ACHN (cell line): ENCODE measurements around the gene NUDT1.

ENCODE experiments used
- DNase-seq: peaks from one replicate; pipeline ENCODE4 v3.0.0-alpha.2; 2015
- in situ Hi-C: cut with HindIII; loops from 2 replicates; pipeline ENCODE4 v1.10.0; 2017; ENCODE audit warnings: low sequenced_read_pairs, low pct_ligation_motif_present, low pct_unique_long_range_greater_than_20kb

The NUDT1 gene

DNA sequence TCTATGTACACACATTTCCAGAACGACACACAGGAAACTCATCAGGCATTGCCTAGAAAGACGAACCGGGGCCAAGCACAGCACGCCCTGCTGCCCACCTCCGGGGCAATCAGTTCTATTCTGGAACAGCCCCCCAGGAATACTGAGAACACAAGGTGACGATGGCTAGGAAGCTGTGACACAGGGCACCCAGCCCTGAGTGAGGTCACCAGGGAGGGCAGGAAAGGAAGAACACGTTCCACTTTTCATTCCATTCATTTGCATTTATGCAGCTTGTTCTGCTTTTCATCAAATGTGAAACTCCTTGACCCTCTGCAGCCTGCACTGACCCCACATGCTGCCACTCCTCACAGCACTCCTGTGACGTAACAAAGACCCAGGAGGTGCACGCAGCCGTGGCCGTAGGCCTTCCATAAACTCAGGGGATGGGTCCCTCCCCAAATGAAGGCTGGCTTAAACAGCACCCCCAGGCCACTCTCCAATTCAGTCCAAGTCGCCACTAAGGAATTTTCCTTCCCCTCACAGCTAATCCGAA is 38.2 kb upstream of the NUDT1 start:
- in situ Hi-C loops, result no loop called here
- DNase-seq, result no peak

DNA sequence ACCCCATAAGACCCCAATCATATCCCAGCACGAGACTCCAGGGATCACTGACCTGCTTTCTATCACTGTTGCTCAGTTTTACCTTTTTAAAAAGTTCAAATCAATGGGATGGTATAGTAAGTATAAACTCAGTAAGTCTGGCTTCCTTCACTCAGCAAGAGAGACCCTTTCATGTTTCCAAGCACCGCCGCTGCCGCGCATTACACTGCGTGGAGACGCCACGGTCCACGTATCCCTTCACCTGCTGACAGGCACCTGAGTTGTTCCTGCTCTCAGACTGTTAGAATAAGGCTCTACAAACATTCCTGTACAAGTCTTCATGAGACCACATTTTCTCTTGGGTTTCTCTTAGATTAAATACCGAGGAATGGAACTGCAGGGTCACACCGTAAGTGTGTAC is 37.6 kb upstream of the NUDT1 start:
- in situ Hi-C loops, result no loop called here
- no peak for DNase-seq

DNA sequence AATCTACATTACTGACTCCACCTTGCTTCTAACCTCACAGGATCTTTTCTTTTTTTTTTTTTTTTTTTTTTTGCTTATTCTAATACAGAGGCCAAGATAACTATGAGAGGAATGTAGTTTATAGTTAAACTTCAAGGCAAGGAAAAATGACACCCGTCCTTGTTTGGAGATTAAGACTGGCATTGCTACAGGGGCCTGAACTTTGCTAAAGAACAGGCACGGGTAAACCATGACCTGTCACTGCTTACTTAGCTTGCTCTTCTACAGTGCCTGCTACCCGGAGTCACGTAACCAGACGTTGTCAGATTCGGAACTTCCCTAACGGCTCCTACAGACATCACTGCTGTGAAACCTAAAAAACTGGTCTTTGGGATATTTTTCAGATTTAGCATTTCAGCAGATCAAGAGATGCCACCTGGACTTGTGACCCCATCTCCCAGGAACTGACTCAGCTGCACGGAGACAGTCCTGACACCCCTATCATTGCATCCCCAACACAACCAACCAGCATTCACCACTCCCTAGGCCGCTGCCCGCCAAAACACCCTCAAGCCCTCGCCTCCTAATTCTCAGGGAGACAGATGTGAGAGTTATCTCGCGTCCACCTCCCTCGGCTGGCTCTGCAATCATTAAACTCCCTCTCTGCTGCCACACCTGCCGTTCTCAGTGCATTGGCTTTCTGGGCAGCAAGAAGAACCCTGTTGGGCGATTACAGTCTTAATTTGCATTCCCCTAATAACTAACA is 36.8 kb upstream of the NUDT1 start:
- no peak for DNase-seq
- in situ Hi-C loops, result no loop called here

DNA sequence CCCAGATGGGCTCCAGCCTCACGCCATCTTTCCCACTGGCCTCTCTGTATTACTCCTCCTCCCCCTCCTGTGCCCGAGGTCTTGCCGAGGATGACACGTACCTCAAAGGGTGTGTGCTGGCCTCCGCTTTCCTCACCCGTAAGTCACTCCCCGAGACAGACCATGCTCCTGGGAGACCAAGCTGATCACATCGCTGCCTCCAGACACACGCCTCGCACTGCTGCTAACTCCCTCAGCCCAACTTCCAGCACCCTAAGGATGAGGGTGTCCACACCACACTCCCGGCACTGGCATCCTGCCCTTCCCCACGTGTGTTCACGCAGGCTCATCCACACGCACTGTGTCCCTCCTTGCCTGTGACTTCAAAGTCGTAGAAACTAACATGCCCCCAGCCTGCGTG is 33.3 kb upstream of the NUDT1 start:
- no peak for DNase-seq
- in situ Hi-C loops, result no loop called here

DNA sequence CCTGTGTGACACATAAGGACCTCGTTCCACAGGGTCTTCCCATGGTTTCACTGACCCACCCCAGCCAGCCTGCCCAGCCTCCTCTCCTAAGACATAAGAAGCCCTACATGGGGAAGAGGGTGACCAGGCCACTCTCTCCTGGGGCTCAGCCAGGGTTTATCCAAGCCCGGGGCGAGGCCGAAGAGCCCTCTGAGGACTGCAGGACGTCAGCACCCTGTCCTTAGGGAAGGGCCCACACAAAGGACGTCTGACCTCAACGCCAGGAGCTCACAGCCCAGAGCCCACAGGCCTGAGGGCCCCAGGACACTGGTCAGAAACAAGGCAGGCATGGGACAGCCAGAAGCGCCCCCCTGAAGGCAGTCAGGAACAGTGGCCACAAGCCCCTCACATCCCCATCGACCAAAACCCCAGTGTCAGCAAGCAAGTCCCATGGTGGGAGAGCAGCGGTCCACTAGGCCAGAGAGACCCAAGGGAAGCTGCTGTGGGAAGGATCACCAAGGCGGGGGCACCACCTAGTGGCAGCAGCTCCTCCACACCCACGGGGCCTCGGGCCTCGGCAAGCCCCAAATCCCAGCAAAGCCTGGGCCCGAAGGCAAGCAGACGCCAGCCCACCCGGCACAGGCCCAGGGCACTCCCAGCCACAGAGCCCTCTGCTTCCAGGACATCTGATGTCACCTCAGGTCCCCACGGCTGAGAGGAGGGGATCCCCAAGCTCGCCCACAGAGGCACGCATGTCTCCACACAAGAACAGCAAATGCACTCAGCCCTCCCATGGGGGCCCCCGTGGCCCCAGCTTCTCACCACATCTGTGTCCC is 32.7 kb upstream of the NUDT1 start:
- peak; percentile 65 for DNase-seq
- in situ Hi-C loops, result no loop called here

DNA sequence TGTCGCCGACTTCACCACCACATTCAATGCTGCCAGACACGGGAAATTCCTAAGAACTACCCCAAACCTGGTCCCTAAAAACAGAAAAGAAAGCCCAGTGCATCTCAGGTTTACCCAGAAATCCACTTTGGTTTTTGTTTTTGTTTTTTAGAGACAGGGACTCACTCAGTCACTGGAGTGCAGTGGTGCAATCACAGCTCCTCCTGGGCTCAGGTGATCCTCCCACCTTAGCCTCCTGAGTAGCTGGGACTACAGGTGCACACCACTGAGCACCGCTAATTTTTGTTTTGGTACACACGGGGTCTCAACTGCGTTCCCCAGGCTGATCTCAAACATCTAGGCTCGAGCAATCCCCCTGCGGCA is 32.1 kb upstream of the NUDT1 start:
- DNase-seq, result no peak
- in situ Hi-C loops, result no loop called here

DNA sequence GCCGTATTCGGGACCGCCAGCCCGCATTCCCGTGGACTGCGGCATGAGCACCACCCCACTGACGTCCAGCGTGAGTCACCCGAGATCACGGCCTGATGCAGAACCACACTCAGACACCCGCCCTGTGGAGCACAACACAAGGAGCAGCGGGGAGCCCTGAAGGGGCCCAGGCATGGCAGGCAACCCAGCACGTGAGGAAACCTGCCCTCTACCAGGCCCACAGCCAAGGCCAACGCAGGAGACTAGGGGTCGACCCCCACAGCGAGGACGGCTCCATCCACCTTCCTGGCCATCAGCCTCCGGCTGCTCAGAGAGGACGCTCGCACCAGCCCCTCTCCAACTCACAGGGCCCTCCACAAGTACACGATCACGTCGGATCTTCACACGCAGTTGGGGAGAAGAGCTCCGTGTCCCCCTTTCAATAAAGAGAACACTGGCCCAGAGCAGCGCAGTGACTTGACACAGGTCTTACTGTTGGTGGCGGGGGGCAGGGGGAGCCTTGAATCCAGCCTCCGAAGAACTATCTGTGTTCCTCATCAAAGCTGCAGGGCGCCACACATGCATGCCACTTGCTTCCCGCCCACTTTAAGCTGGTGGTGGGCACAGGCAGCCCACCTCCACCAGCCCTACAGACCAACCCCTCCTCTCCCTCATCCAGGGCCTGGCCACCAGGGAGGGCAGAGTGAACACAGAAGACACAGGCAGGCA is 31.3 kb upstream of the NUDT1 start:
- no peak for DNase-seq
- in situ Hi-C loops, result no loop called here

DNA sequence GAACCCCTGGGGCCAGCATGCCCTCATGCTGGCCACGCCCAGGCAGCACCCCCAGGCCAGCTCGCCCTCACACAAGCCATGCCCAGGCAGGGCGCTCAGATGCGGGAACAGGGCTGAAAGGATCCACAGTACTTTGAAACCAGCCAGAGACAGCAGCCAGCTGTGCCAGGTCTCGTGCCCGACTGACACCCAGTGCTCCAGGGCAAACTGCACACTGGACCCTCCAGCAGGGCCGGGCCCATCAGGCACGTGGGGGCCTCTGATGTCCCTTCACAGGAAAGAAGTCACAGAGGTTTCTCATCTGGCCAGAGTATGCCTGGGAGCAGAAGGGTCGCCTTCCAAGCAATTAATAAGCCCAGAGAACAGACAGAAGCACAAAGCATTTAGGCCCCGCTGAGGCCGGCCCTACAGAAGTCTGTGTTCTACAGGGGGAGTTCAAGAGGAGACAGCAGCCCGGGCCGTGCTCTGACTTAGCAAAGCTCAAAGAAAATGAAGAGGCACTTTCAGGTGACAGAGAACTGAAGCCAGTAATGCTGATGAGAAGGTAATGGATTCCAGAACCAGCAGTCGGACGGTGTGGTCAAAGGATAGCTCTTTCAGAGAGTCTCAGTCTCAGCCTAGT is 30.7 kb upstream of the NUDT1 start:
- DNase-seq, result no peak
- in situ Hi-C loops, result no loop called here

DNA sequence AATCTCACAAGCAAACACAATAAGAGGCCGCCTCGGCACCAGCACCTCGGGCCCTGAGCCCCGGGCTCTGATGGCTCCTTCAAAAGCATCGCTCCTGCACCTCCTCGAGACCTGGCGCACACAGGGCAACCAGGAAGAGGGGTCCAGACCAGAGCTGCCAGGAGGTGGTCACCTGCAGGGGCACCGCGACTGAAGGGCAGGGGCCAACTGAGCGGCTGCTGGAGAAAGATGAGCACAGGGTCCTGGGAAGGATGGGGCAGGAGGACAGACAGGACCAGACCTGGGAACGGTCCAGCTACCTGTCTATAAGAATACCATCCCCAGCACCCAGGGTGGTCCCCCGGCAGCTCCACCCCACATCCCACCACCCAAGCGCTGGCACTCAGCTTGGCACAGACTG is 30.1 kb upstream of the NUDT1 start:
- in situ Hi-C loops, result no loop called here

DNA sequence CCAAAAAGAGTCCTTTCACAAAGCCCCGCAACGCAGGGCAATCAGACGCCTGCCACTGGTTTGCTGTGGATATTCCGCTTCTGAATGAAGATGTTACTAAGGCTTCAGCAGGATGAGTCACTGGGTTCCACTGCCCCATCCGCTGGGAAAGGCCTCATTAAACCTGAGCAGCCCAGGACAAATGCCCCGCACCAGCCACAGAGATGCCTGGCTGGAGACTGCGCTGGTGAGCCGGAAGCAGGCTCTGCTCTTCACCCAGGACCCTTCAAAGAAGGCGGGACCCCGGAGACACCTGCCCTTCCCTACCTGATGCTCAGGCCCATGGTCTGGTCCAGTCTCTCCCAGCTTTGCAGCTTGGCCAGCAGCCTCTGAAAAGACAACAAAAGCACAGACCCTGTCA is 29.1 kb upstream of the NUDT1 start:
- no peak for DNase-seq
- in situ Hi-C loops, result no loop called here

More for the DNA sequence above, 30.1 kb upstream of the NUDT1 start:
- DNase-seq, result no peak

DNA sequence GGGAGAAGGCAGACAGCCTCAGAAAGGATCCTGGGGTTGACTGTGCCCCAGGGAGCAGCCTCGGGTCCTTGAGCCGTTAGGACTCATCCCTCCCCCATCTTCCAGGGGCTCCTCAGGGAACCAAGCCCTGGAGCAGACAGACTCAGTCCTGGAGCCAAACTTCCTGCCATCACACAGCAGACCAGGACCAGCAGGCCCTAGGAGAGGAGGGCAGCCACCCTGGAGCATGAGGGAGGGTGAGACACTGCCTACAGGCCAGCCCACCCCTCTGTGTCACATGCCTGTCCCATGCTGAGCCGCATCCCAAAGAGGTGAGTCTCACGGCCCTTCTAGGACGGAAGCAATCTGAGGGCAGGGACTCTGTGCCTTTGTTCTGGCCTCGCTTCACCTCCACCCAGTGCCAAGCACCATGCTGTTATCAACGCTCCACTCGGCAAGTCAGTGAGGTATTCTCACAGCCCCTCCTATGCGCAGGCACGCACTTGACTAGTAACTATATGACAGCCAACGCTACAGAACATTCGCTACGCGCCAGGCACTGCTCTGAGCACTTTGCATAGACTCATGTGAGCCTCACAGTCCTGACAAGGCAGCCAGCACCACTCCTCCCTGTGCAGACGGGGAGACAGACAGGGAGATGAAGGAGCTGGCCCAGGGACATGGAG is 28.3 kb upstream of the NUDT1 start:
- DNase-seq, result no peak
- in situ Hi-C loops, result no loop called here

DNA sequence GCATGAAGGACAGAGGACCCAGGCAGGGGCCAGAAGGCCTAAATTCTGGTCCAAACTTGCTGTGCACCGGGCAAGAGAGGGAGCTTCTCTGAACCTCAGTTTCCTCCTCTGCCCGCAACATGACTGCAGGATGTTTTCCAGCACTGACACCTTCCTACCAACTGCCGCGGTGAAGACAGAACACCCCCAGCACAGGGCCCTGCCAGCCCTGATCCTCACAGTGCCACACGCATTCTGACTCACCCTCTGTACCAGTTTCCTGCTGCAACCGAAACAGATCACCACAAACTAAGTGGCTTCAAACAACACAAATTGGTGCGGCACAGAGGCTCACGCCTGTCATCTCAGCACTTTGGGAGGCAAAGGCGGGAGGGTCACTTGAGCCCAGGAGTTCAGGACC is 27.4 kb upstream of the NUDT1 start:
- in situ Hi-C loops, result no loop called here

DNA sequence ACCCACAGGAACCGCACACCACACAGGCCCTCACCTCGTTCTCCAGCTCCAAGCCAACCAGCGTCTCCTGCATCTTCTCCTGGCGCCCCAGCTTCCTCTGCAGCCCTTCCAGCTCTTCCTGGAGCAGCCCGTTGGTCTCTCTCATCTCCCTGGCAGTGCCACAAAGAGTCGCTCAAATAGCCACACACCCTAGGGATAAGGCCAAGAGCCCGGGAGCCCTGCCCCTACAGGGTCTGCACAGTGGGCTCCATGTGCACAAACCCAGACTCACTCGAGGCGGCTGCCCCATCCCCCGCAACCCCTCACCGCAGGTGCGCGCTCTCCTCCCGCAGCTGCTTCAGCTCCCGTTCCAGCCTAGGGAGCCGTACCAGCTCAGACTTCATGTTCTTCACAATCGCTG is 26.2 kb upstream of the NUDT1 start:
- no peak for DNase-seq
- in situ Hi-C loops, result no loop called here

More for the DNA sequence above, 27.4 kb upstream of the NUDT1 start:
- DNase-seq, result no peak

DNA sequence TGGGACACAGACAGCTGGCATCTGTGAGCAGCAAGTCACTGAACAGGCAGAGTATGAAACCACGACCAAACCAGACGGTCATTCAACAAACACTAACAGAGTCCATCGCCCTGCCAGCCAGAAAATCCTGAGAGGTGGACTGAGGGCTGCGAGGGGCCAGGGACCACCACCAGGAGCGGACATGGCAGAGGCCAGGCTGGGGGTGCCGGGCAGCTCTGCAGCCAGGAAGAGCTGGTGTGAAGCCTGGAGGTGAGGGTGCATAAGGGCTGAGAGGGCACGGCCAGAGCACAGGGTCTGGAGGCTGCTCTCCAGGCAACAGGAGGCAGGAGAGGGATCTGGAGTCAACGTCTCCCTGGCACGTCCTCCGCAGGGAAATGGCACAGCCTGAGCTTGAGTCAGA is 24.8 kb upstream of the NUDT1 start:
- in situ Hi-C loops, result no loop called here

DNA sequence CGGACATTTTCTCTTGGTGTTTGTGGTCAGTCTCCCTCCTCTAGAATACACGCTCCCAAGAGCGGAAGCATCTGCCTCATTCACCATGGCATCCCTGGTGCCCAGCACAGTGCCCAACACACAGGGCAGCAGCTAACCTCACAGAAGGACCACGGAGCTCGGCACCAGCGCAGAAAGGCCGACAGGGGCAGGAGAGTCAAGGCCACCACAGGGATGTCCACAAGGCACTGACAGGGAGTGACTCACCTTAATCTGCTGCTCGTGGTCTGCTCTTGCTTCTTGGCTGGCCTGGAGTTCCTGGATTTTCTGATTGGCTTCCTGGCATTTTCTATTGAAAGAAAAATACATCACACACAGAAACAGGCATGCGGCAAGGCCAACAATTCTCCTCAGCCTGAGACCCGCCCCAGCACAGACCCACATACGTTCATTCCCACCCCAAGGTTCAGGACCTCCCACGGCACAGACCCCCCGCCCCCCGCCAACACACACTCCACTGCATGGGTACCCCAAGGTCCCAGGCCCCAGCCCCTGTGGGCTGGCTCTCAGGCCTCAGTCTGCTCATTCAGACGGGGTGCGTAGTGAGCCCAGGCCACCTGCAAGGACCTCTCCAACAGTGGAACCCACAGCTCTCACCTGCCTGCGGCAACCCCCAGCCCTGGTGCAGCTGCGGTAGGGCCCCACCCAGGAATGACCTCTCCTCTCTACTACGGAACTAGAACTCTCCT is 24.1 kb upstream of the NUDT1 start:
- in situ Hi-C loops, result no loop called here
- no peak for DNase-seq

More for the DNA sequence above, 24.8 kb upstream of the NUDT1 start:
- no peak for DNase-seq

DNA sequence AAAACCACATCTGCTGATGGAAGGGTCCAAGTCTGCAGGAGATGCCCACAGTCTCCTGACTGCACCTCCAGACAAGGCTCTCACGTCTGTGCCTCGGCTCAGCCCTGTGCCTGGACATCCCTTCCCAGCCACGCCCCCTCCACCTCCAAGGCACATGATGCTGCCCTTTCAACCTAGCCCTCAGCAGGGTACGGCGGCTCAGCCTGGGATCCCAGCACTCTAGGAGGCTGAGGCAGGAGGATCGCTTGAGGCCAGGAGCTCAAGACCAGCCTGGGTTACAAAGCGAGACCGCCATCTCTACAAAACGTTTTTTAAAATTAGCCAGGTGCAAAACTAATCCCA is 23.6 kb upstream of the NUDT1 start:
- no peak for DNase-seq
- in situ Hi-C loops, result no loop called here

DNA sequence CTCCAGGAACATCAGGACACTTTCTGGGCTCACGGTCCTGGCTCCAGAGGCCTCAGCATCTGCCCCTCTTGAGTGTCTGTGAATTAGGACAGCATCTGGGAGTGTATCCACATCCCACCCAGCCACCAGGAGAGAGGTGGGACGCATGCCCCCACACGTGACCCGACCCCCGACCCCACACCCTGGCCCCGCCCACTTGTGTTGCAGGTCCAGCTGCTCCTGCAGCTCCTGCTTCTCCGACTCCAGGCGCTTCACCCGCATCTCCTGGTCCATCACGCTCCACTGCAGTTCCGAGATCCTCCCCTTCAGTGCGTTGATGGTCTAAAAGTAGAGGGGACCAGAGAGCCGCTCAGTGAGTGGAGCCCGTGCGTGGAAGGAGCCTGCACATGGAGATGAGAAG is 22.9 kb upstream of the NUDT1 start:
- in situ Hi-C loops, result no loop called here

DNA sequence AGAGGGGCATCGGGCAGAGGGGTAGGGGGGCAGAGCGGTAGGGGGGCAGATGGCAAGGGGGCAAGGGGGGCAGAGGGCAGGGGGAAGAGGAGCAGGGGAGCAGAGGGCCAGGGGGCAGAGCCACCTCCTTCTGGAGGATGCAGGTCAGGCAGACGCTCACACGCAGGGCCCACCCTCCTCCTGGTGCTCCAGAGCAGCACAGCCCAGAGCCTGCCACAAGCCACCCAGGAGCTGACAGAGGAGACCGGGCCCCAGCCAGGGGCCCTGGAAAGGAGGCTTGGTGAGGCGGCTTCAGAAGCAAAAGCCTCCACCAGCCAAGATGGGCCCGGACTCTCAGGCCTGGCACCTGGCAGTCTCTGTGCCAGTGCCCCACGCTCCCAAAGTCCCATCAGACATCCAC is 22.4 kb upstream of the NUDT1 start:
- in situ Hi-C loops, result no loop called here

More for the DNA sequence above, 22.9 kb upstream of the NUDT1 start:
- DNase-seq, result no peak

More for the DNA sequence above, 22.4 kb upstream of the NUDT1 start:
- no peak for DNase-seq
